Ishikawa (cell line): ENCODE results near the gene FAT2.

Experiments
- CREB1 ChIP-seq: IDR thresholded peaks from 2 replicates; pipeline ENCODE4 v1.6.1; 2012; ENCODE audit warnings: low read depth
- EGR1 ChIP-seq: IDR thresholded peaks from 2 replicates; pipeline ENCODE4 v1.6.1; 2012
- EP300 ChIP-seq: IDR thresholded peaks from 2 replicates; pipeline ENCODE4 v1.6.1; 2012; ENCODE audit warnings: borderline replicate concordance
- MAX ChIP-seq: IDR thresholded peaks from 2 replicates; pipeline ENCODE4 v1.6.1; 2012
- NFIC ChIP-seq: IDR thresholded peaks from 2 replicates; pipeline ENCODE4 v1.6.1; 2012
- RAD21 ChIP-seq: IDR thresholded peaks from 2 replicates; pipeline ENCODE4 v1.6.1; 2012; ENCODE audit warnings: low read depth
- REST ChIP-seq: IDR thresholded peaks from 2 replicates; pipeline ENCODE4 v1.6.1; 2012; ENCODE audit warnings: low read depth, mild to moderate bottlenecking
- TAF1 ChIP-seq: IDR thresholded peaks from 2 replicates; pipeline ENCODE4 v1.6.1; 2012; ENCODE audit warnings: low read depth, mild to moderate bottlenecking
- USF1 ChIP-seq: IDR thresholded peaks from 2 replicates; pipeline ENCODE4 v1.6.1; 2012
- YY1 ChIP-seq: IDR thresholded peaks from 2 replicates; pipeline ENCODE4 v1.6.1; 2012; ENCODE audit warnings: low read depth
- ZBTB7A ChIP-seq: IDR thresholded peaks from 2 replicates; pipeline ENCODE4 v1.6.1; 2012; ENCODE audit warnings: low read depth

- TF ChIP-seq RAD21 = no peak
- no peak for TF ChIP-seq YY1
- TF ChIP-seq CREB1 = no peak
- TF ChIP-seq EGR1 = no peak
- no peak for TF ChIP-seq USF1
- TF ChIP-seq REST = no peak
- TF ChIP-seq MAX = no peak
- no peak for TF ChIP-seq EP300
- no peak for TF ChIP-seq TAF1
- TF ChIP-seq NFIC = no peak
- no peak for TF ChIP-seq ZBTB7A
Observed at GRCh38 chr5:151597749-151598148, 6.6 kb upstream of the FAT2 start.
